ENCODE measurements around the gene SUSD1.
A peak's percentile ranks its signal among the peaks of the same experiment; 100 is the strongest.
"Not testable (repeated sequence)": the region's sequence is repeated elsewhere in the genome, so short reads cannot be mapped to it uniquely, and the experiment has no call there.

Gene SUSD1

GRCh38 chr9:112174965-112175795, at the start of gene SUSD1:
TSS of gene SUSD1 (minus strand) at chr9:112175297. CDS start at chr9:112175235, 62 bp downstream.
- DNase-seq = no peak

- no peak for DNase-seq
These were observed 49.5 kb upstream of the SUSD1 start for GRCh38 chr9:112224401-112225289.

GRCh38 chr9:112218908-112219307, 43.8 kb upstream of the SUSD1 start:
- DNase-seq = no peak

GRCh38 chr9:112212926-112213325, 37.8 kb upstream of the SUSD1 start:
- DNase-seq = no peak

GRCh38 chr9:112207451-112207850, 32.4 kb upstream of the SUSD1 start:
- no peak for DNase-seq

GRCh38 chr9:112203536-112203935, 28.4 kb upstream of the SUSD1 start:
- DNase-seq = no peak

GRCh38 chr9:112200711-112201110, 25.6 kb upstream of the SUSD1 start:
- DNase-seq = no peak

GRCh38 chr9:112198646-112199045, 23.5 kb upstream of the SUSD1 start:
- no peak for DNase-seq

- no peak for DNase-seq
These were observed 19.9 kb upstream of the SUSD1 start for GRCh38 chr9:112194969-112195431.

- DNase-seq = no peak
These were observed 18.6 kb upstream of the SUSD1 start for GRCh38 chr9:112193572-112194288.

GRCh38 chr9:112190320-112190719, 15.2 kb upstream of the SUSD1 start:
- not testable (repeated sequence) for DNase-seq

GRCh38 chr9:112188884-112189283, 13.8 kb upstream of the SUSD1 start:
- no peak for DNase-seq

- DNase-seq = no peak
These were observed 12.3 kb upstream of the SUSD1 start for GRCh38 chr9:112187404-112187803.

- no peak for DNase-seq
These were observed 11.6 kb upstream of the SUSD1 start for GRCh38 chr9:112186695-112187094.

- DNase-seq = no peak
These were observed 9.8 kb upstream of the SUSD1 start for GRCh38 chr9:112184946-112185345.

GRCh38 chr9:112184221-112184620, 9.1 kb upstream of the SUSD1 start:
- DNase-seq = no peak

- peak; percentile 25 to 34 for DNase-seq
These were observed 5.3 kb upstream of the SUSD1 start for GRCh38 chr9:112180387-112180881.

- no peak for DNase-seq
These were observed 4.7 kb upstream of the SUSD1 start for GRCh38 chr9:112179816-112180215.

GRCh38 chr9:112176524-112176923, 1.4 kb upstream of the SUSD1 start:
- DNase-seq = no peak

- no peak for DNase-seq
These were observed 759 bp upstream of the SUSD1 start for GRCh38 chr9:112175796-112176315.

- DNase-seq = peak; percentile 64 to 66
These were observed 704 bp downstream of the SUSD1 start for GRCh38 chr9:112174222-112174964.
